WERI-Rb-1 (cell line): ENCODE measurements around the gene WDR38.
A peak's percentile ranks its signal among the peaks of the same experiment; 100 is the strongest.

Experiments used
- DNase-seq: peaks from one replicate; pipeline ENCODE4 v3.0.0-alpha.2; 2020
- H3K27ac ChIP-seq: fragments of 250-450 bp; sonication (Bioruptor Pico); 2 replicates; pipeline ENCODE4 v1.5.1; 2020; ENCODE audit warnings: mild to moderate bottlenecking, moderate library complexity
- H3K27me3 ChIP-seq: fragments of 250-450 bp; sonication (Bioruptor Pico); 2 replicates; pipeline ENCODE4 v1.5.1; 2021; ENCODE audit warnings: mild to moderate bottlenecking, low read depth, moderate library complexity; ENCODE audit not compliant: insufficient read depth, severe bottlenecking
- H3K36me3 ChIP-seq: fragments of 250-450 bp; sonication (Bioruptor Pico); 2 replicates; pipeline ENCODE4 v1.5.1; 2020; ENCODE audit warnings: mild to moderate bottlenecking, moderate library complexity
- H3K4me3 ChIP-seq: 2 replicates; pipeline ENCODE4 v1.5.1; 2011; ENCODE audit warnings: low read depth, mild to moderate bottlenecking, control low read depth, low read length
- H3K9me3 ChIP-seq: fragments of 250-450 bp; sonication (Bioruptor Pico); 2 replicates; pipeline ENCODE4 v1.5.1; 2021; ENCODE audit warnings: mild to moderate bottlenecking, moderate library complexity; ENCODE audit not compliant: severe bottlenecking
- TF ChIP-seq, protein P1 (sequence below): IDR thresholded peaks from 2 replicates; pipeline ENCODE4 v1.5.1; 2011; ENCODE audit warnings: low read depth, mild to moderate bottlenecking, control low read depth, inconsistent platforms, low read length

WDR38 gene

GRCh38 chr9:124809741-124810500 is 43.3 kb upstream of the WDR38 start:
- DNase-seq: no peak
- TF ChIP-seq, protein P1, sequence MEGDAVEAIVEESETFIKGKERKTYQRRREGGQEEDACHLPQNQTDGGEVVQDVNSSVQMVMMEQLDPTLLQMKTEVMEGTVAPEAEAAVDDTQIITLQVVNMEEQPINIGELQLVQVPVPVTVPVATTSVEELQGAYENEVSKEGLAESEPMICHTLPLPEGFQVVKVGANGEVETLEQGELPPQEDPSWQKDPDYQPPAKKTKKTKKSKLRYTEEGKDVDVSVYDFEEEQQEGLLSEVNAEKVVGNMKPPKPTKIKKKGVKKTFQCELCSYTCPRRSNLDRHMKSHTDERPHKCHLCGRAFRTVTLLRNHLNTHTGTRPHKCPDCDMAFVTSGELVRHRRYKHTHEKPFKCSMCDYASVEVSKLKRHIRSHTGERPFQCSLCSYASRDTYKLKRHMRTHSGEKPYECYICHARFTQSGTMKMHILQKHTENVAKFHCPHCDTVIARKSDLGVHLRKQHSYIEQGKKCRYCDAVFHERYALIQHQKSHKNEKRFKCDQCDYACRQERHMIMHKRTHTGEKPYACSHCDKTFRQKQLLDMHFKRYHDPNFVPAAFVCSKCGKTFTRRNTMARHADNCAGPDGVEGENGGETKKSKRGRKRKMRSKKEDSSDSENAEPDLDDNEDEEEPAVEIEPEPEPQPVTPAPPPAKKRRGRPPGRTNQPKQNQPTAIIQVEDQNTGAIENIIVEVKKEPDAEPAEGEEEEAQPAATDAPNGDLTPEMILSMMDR: no peak
- no peaks in the 10 kb centered on the region for H3K27me3 ChIP-seq
- peaks cover 32% of the 10 kb centered on the region for H3K36me3 ChIP-seq
- H3K4me3 ChIP-seq: no peak overlapping the region
- no peak overlapping the region for H3K27ac ChIP-seq
- H3K9me3 ChIP-seq: no peaks in the 10 kb centered on the region

- Histone ChIP-seq H3K4me3 (no peak overlapping the region), H3K9me3 (no peaks in the 10 kb centered on the region), H3K36me3 (peaks cover 26% of the 10 kb centered on the region), H3K27ac (peak overlapping the region; percentile 93), H3K27me3 (no peaks in the 10 kb centered on the region)
- DNase-seq: no peak
- TF ChIP-seq, protein P1: no peak
These were observed 42.5 kb upstream of the WDR38 start for GRCh38 chr9:124810663-124811355.

GRCh38 chr9:124812441-124812876 is 40.8 kb upstream of the WDR38 start:
- Histone ChIP-seq H3K27me3 (no peaks in the 10 kb centered on the region), H3K27ac (peak overlapping the region; percentile 93), H3K36me3 (peaks cover 26% of the 10 kb centered on the region), H3K4me3 (no peak overlapping the region; the same call in 1 of the 2 replicates), H3K9me3 (no peaks in the 10 kb centered on the region)
- TF ChIP-seq, protein P1: no peak
- DNase-seq: peak; percentile 70

GRCh38 chr9:124813041-124813440 is 40.2 kb upstream of the WDR38 start:
- TF ChIP-seq, protein P1: no peak
- no peak overlapping the region for H3K4me3 ChIP-seq
- no peaks in the 10 kb centered on the region for H3K27me3 ChIP-seq
- H3K27ac ChIP-seq: peak overlapping the region; percentile 93
- DNase-seq: peak; percentile 90
- no peaks in the 10 kb centered on the region for H3K9me3 ChIP-seq
- peaks cover 24% of the 10 kb centered on the region for H3K36me3 ChIP-seq

DNA sequence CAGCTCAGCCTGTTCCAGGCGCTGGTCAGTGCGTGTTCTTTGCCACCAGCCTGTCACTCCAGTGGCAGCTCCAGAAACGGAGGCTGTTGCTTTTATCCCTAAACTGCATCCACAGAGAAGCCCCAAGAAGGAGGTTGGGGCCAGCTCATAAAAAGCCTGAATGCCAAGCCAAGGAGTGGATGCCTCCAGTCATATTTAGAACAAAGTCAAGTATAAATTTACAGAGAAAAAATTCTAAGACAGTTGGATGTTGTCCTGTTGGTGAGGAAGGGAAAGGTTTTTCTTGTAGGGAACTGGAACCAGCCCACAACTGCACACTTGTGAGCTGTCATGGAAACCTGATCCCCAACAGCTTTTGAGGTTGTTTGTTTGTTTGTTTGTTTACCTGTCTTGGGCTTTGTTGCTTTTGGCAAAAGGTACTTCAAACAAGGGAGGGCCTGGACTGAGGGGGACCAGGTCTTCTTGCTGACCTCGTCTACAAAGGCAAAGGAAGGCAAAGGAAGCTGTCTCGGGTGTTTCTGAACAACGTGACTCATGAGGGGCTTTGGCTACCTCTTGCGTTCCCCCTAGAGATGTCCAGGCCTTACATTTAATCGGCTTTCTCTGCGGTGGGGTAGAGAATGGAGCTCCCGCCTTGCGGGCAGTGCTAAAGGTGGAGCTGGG is 39.6 kb upstream of the WDR38 start:
- DNase-seq: no peak
- H3K27ac ChIP-seq: peak overlapping the region; percentile 93
- peak overlapping the region; percentile 8; the same call in 1 of the 2 replicates for H3K4me3 ChIP-seq
- no peaks in the 10 kb centered on the region for H3K27me3 ChIP-seq
- H3K9me3 ChIP-seq: no peaks in the 10 kb centered on the region
- TF ChIP-seq, protein P1: no peak
- peaks cover 19% of the 10 kb centered on the region for H3K36me3 ChIP-seq
